Fibroblast of lung (primary cell): ENCODE results near the gene EDDM3A. TPM values are rescaled to one million over a fixed set of nuclear protein-coding genes. Genes with fewer than 3 reads are reported as not detected.
A peak's percentile ranks its signal among the peaks of the same experiment; 100 is the strongest.

Experiments used
- DNase-seq, 2 donors: peaks; one replicate each; pipeline versions ENCODE4 v3.0.0 to v3.0.0-alpha.2; 2010; ENCODE audit warnings: low read depth in 2 of 2
- H2AFZ ChIP-seq: 2 replicates; pipeline ENCODE4 v1.5.1; 2012; ENCODE audit warnings: low read length, control low read depth, inconsistent platforms
- H3K27ac ChIP-seq: 2 replicates; pipeline ENCODE4 v1.5.1; 2011; ENCODE audit warnings: low read length, control low read depth; ENCODE audit not compliant: insufficient read depth
- H3K27me3 ChIP-seq: 2 replicates; pipeline ENCODE4 v1.5.1; 2011; ENCODE audit warnings: mild to moderate bottlenecking, low read length; ENCODE audit not compliant: control insufficient read depth, insufficient read depth
- H3K36me3 ChIP-seq: 2 replicates; pipeline ENCODE4 v1.5.1; 2011; ENCODE audit warnings: low read length; ENCODE audit not compliant: control insufficient read depth, insufficient read depth
- H3K4me1 ChIP-seq: 2 replicates; pipeline ENCODE4 v1.5.1; 2011; ENCODE audit warnings: low read length; ENCODE audit not compliant: control insufficient read depth, insufficient read depth; ENCODE audit errors: extremely low read depth
- H3K4me2 ChIP-seq: 2 replicates; pipeline ENCODE4 v1.5.1; 2011; ENCODE audit warnings: low read length, control low read depth; ENCODE audit not compliant: insufficient read depth; ENCODE audit errors: extremely low read depth
- H3K4me3 ChIP-seq, 4 experiments: fragments of 200-600 bp in 1 of 4; sonication (generic) in 1 of 4; replicated peaks in 1 of 4; 2 replicates each; pipeline ENCODE4 v1.5.1; 2011 to 2016; ENCODE audit warnings: low read length in 4 of 4, low read depth in 3 of 4, mild to moderate bottlenecking in 3 of 4, control low read depth in 2 of 4, inconsistent platforms in 1 of 4, mixed read lengths in 1 of 4; ENCODE audit not compliant: insufficient read depth in 1 of 4; ENCODE audit errors: control extremely low read depth in 1 of 4
- H3K79me2 ChIP-seq: 2 replicates; pipeline ENCODE4 v1.5.1; 2012; ENCODE audit warnings: mild to moderate bottlenecking, low read length, inconsistent platforms; ENCODE audit not compliant: control insufficient read depth, insufficient read depth
- H3K9ac ChIP-seq: 2 replicates; pipeline ENCODE4 v1.5.1; 2011; ENCODE audit warnings: mild to moderate bottlenecking, low read length, control low read depth; ENCODE audit not compliant: insufficient read depth
- H3K9me3 ChIP-seq: 2 replicates; pipeline ENCODE4 v1.5.1; 2012; ENCODE audit warnings: low read depth, low read length; ENCODE audit not compliant: control insufficient read depth, insufficient read depth
- H4K20me1 ChIP-seq: 2 replicates; pipeline ENCODE4 v1.5.1; 2011; ENCODE audit warnings: low read length; ENCODE audit not compliant: control insufficient read depth, insufficient read depth; ENCODE audit errors: extremely low read depth
- EZH2 ChIP-seq: IDR thresholded peaks from 2 replicates; pipeline ENCODE4 v1.5.1; 2012; ENCODE audit warnings: low read length, control low read depth, mild to moderate bottlenecking; ENCODE audit errors: missing control alignments
- polyA plus RNA-seq, 2 donors: library from polyadenylated mRNA; depleted of rRNA in 1 of 2; stranded (reverse) in 1 of 2; unstranded in 1 of 2; fragments of >200 nt; gene quantifications; 2 replicates each; pipeline ENCODE4 v1.2.1, GENCODE V29; 2011 to 2012; ENCODE audit warnings: missing spikeins in 1 of 2
- total RNA-seq: library from RNA; depleted of rRNA; stranded (reverse); fragments of >200 nt; gene quantifications from 2 replicates; pipeline ENCODE4 v1.2.1, GENCODE V29; 2014
- TF ChIP-seq, protein P1 (sequence below), 2 donors: IDR thresholded peaks in 1 of 2; conservative IDR thresholded peaks in 1 of 2; 1 replicate in 1 of 2; 2 replicates in 1 of 2; pipeline ENCODE4 v1.5.1; 2011 to 2012; ENCODE audit warnings: low read length in 2 of 2, control low read depth in 1 of 2, inconsistent platforms in 1 of 2, low read depth in 1 of 2, mild to moderate bottlenecking in 1 of 2

EDDM3A gene
- total and polyA plus RNA-seq, 2 donors (not counting 1 experiment from before 2014, with no cell fraction given) = not detected

DNA sequence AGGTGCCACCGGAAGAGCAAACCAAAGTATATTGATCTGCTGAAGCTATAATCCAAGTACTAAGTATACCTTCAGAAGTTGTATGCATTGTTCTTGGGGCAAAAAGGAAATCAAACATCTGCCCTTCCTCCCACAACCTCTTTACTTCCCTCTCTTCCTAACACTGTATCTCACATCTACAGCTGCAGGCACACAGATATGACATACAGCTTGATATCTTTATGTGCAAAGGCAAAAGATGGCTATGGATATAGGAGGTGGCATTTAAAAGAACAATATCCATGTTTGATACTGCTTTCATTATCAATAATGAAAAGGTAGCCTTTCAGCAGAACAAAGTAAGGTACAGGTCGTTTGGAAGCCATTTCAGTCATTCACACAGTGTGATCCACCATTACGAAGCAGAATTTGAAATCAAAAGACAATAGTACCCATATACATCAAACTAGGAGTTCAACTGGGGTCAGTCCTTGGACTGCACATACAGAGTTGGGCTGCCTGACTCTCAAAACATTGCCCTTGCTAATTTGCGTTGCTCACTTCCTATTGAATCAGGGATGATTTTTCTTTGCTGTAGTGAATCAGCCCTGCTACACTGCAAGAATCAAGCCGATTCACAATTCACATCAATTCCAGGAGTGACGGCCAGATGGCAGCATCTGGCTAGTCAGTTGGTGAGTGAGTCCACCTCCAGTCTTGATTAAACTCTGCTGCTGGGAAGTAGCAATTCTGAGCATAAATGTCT, 48.2 kb upstream of the EDDM3A start:
- no peaks in the 10 kb centered on the region for H3K36me3 ChIP-seq
- H3K9me3 ChIP-seq = no peaks in the 10 kb centered on the region
- H3K27ac ChIP-seq = no peak overlapping the region
- no peaks in the 10 kb centered on the region for H3K4me1 ChIP-seq
- peak; percentile 51 to 61 for DNase-seq
- no peaks in the 10 kb centered on the region for H3K27me3 ChIP-seq
- H3K4me2 ChIP-seq = no peak overlapping the region
- no peak overlapping the region for H2AFZ ChIP-seq
- no peak for TF ChIP-seq EZH2
- TF ChIP-seq, protein P1, sequence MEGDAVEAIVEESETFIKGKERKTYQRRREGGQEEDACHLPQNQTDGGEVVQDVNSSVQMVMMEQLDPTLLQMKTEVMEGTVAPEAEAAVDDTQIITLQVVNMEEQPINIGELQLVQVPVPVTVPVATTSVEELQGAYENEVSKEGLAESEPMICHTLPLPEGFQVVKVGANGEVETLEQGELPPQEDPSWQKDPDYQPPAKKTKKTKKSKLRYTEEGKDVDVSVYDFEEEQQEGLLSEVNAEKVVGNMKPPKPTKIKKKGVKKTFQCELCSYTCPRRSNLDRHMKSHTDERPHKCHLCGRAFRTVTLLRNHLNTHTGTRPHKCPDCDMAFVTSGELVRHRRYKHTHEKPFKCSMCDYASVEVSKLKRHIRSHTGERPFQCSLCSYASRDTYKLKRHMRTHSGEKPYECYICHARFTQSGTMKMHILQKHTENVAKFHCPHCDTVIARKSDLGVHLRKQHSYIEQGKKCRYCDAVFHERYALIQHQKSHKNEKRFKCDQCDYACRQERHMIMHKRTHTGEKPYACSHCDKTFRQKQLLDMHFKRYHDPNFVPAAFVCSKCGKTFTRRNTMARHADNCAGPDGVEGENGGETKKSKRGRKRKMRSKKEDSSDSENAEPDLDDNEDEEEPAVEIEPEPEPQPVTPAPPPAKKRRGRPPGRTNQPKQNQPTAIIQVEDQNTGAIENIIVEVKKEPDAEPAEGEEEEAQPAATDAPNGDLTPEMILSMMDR (conservative IDR thresholded peaks at IDR 0.05 in 1 of 2, IDR thresholded peaks at IDR 0.05 in 1 of 2; ENCODE audit: low read depth in 1 of 2, low read length in 2 of 2) = peak; percentile 73 to 82
- H3K9ac ChIP-seq = no peak overlapping the region
- no peak overlapping the region for H3K4me3 ChIP-seq
- H4K20me1 ChIP-seq = no peaks in the 10 kb centered on the region
- H3K79me2 ChIP-seq = no peaks in the 10 kb centered on the region

DNA sequence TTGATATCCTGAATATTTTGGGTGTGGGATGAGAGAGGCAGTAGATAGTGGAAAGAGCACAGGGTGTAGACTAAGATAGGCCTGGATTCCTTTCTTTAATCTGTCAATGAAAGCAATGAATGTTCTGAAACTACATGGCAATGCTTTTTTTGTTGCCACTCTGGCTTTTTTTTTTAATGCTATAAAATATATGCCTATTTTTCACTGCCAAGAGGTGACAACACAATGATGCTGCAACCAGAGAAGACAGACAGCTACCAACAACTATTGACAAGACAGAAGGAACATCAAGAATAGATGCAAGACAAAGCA, 47.7 kb upstream of the EDDM3A start:
- Histone ChIP-seq H2AFZ (no peak overlapping the region), H3K27ac (no peak overlapping the region), H3K27me3 (no peaks in the 10 kb centered on the region), H3K36me3 (no peaks in the 10 kb centered on the region), H3K4me3 (no peak overlapping the region), H3K9me3 (no peaks in the 10 kb centered on the region), H4K20me1 (no peaks in the 10 kb centered on the region), H3K4me2 (no peak overlapping the region), H3K9ac (no peak overlapping the region), H3K79me2 (no peaks in the 10 kb centered on the region), H3K4me1 (no peaks in the 10 kb centered on the region)
- no peak for TF ChIP-seq EZH2
- TF ChIP-seq, protein P1 (conservative IDR thresholded peaks at IDR 0.05 in 1 of 2, IDR thresholded peaks at IDR 0.05 in 1 of 2; ENCODE audit: low read depth in 1 of 2, low read length in 2 of 2) = no peak
- DNase-seq = no peak

DNA sequence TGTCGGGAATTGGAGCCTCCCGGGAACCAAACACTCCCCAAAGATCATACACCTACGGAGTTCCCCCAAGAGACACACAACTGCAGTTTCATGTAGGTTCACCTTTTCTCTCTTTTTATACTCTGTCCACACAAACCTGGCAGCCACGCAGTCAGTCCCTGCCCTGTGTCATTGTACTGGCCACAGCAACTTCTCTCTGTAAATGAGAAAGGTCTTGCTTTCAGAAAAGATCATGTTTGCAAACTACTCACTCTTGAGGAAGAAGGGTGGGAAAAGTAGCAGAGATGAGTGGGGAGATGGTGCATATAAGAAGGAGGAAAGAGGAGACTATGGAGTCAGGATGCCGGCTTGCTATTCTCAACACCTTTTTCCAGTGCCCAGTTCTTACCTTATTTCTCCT, 46.8 kb upstream of the EDDM3A start:
- Histone ChIP-seq H3K9ac (no peak overlapping the region), H3K4me1 (no peaks in the 10 kb centered on the region), H2AFZ (no peak overlapping the region), H4K20me1 (no peaks in the 10 kb centered on the region), H3K36me3 (no peaks in the 10 kb centered on the region), H3K79me2 (no peaks in the 10 kb centered on the region), H3K9me3 (no peaks in the 10 kb centered on the region), H3K27ac (no peak overlapping the region), H3K27me3 (no peaks in the 10 kb centered on the region), H3K4me2 (no peak overlapping the region), H3K4me3 (no peak overlapping the region)
- no peak for TF ChIP-seq EZH2
- TF ChIP-seq, protein P1 (conservative IDR thresholded peaks at IDR 0.05 in 1 of 2, IDR thresholded peaks at IDR 0.05 in 1 of 2; ENCODE audit: low read depth in 1 of 2, low read length in 2 of 2) = no peak
- no peak for DNase-seq
